GM12801 (cell line): ENCODE data around the gene RNF39.

Experiments
- TF ChIP-seq, protein P1 (sequence below): IDR thresholded peaks from one replicate; pipeline ENCODE4 v1.5.1; 2011; ENCODE audit warnings: control low read depth; ENCODE audit not compliant: insufficient read length; ENCODE audit errors: extremely low read depth

RNF39 gene

GRCh38 chr6:30037182-30037788, 38.3 kb downstream of the RNF39 start:
- TF ChIP-seq, protein P1, sequence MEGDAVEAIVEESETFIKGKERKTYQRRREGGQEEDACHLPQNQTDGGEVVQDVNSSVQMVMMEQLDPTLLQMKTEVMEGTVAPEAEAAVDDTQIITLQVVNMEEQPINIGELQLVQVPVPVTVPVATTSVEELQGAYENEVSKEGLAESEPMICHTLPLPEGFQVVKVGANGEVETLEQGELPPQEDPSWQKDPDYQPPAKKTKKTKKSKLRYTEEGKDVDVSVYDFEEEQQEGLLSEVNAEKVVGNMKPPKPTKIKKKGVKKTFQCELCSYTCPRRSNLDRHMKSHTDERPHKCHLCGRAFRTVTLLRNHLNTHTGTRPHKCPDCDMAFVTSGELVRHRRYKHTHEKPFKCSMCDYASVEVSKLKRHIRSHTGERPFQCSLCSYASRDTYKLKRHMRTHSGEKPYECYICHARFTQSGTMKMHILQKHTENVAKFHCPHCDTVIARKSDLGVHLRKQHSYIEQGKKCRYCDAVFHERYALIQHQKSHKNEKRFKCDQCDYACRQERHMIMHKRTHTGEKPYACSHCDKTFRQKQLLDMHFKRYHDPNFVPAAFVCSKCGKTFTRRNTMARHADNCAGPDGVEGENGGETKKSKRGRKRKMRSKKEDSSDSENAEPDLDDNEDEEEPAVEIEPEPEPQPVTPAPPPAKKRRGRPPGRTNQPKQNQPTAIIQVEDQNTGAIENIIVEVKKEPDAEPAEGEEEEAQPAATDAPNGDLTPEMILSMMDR, result no peak

DNA sequence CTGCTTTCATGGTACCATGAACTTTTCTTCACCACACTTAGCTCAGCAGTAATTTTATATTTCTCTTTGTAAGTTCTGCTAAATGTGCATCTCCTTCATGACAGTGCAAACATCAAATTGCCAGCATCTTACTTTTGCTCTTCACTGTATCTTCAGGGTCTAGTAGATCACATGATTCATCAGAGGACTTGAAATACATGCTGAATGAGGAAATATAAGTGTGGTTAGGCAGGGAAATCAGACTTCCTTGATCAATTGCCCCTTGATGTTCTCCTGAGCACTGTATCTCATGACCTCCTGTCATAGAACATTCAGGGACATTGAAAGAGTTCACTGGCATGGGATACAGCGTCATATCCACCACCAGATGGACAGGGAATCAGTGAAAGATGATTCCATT, 39.8 kb downstream of the RNF39 start:
- TF ChIP-seq, protein P1, result no peak

DNA sequence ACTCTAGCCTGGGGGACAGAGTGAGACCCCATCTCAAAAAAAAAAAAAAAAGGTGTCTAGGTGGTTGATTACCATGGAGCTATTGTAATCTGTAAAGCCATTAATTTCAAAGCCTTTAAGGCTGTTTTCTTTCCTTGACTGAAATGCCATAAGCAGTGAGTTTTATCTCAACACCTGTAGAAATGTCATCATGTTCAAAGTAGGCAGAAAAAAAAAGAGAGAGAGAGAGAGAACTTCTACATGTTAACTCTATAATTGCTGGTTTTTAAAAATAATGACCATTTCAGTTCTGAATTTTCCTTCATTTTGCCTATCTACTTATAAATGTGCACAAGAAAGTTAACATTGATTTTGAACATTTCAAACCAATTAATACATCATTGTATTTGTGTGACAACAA, 44.2 kb downstream of the RNF39 start:
- TF ChIP-seq, protein P1, result no peak

DNA sequence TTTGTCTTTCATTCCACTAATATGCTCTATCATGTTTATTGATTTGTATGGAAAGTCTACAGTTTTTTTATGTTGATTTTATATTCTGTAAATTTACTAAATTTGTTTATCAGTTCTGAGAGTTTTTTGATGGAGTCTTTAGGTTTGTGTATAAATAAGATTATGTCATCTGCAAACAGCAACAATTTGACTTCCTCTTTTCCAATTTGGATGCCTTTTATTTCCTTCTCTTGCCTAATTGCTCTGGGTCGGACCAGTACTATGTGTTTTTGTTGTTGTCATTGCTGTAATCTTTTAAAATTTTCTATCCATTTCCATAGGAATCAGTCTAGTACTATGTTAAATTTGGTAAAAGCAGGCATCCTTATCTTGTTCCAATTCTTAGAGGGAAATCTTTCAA, 46.0 kb downstream of the RNF39 start:
- TF ChIP-seq, protein P1, result no peak

DNA sequence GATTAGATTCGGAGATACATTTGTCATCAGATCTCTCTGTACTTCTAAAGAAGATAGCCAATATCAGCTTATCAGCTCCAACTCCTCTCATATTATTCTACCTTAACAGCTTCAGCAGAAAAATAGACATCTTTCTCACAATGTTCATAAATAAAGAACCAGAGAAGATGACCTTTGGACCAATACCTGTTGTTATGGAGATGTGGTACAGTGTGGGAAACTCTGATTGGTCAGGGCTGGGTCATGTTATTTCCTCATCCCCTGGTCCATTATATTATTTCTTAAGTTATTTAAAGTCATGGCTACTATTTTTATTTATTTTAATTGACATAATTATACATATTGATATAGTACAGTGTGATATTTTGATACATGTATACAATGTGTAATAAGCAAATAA, 50.4 kb downstream of the RNF39 start:
- TF ChIP-seq, protein P1, result no peak

- TF ChIP-seq, protein P1, result no peak
These were observed 53.4 kb downstream of the RNF39 start for GRCh38 chr6:30022189-30022588.

GRCh38 chr6:30020626-30021025, 54.9 kb downstream of the RNF39 start:
- TF ChIP-seq, protein P1, result no peak
